Stimulated activated CD8-positive, alpha-beta memory T cell treated with anti-CD3 and anti-CD28 coated beads, Interleukin-15, amount 100 ng/mL, for 4 hours (primary cell): ENCODE results near the gene CHRD.

Experiments
- DNase-seq, 2 donors: peaks; one replicate each; pipeline ENCODE4 v3.0.0-alpha.2; 2020; ENCODE audit warnings: low read depth in 2 of 2

Gene CHRD

GRCh38 chr3:184381261-184382224 is 1.7 kb downstream of the CHRD start:
- DNase-seq, result no peak

- no peak for DNase-seq
Measured at GRCh38 chr3:184382326-184383032, 2.6 kb downstream of the CHRD start.

GRCh38 chr3:184383033-184383740 is 3.3 kb downstream of the CHRD start:
- DNase-seq, result no peak

GRCh38 chr3:184384342-184384741 is 4.5 kb downstream of the CHRD start:
- no peak for DNase-seq

GRCh38 chr3:184384856-184385422 is 5.1 kb downstream of the CHRD start:
- no peak for DNase-seq

- DNase-seq, result no peak
Measured at GRCh38 chr3:184386047-184386806, 6.4 kb downstream of the CHRD start.

- DNase-seq, result no peak
Measured at GRCh38 chr3:184387174-184387714, 7.4 kb downstream of the CHRD start.

- no peak for DNase-seq
Measured at GRCh38 chr3:184388164-184388935, 8.5 kb downstream of the CHRD start.

- DNase-seq, result no peak
Measured at GRCh38 chr3:184388936-184389230, 9.0 kb downstream of the CHRD start.

GRCh38 chr3:184389384-184389783 is 9.5 kb downstream of the CHRD start:
- no peak for DNase-seq

GRCh38 chr3:184389935-184390528 is 10.2 kb downstream of the CHRD start:
- no peak for DNase-seq

- DNase-seq, result no peak
Measured at GRCh38 chr3:184391266-184391665, 11.4 kb downstream of the CHRD start.

GRCh38 chr3:184395320-184395660 is 15.4 kb downstream of the CHRD start:
- DNase-seq, result no peak

- no peak for DNase-seq
Measured at GRCh38 chr3:184399410-184399809, 19.6 kb downstream of the CHRD start.

GRCh38 chr3:184405075-184406030 is 25.5 kb downstream of the CHRD start:
- no peak for DNase-seq

GRCh38 chr3:184409331-184409926 is 29.6 kb downstream of the CHRD start:
- DNase-seq, result no peak

- no peak for DNase-seq
Measured at GRCh38 chr3:184409946-184410500, 30.2 kb downstream of the CHRD start.
